Brain microvascular endothelial cell (primary cell): ENCODE measurements around the gene FYCO1.

Source experiments
- DNase-seq: peaks from one replicate; pipeline ENCODE4 v3.0.0-alpha.2; 2020
- H3K27ac ChIP-seq: fragments of 250-450 bp; sonication (Bioruptor Pico); 2 replicates; pipeline ENCODE4 v1.5.1; 2020; ENCODE audit warnings: mild to moderate bottlenecking, moderate library complexity
- H3K27me3 ChIP-seq: fragments of 250-450 bp; sonication (Bioruptor Pico); replicated peaks from 2 replicates; pipeline ENCODE4 v1.5.1; 2020; ENCODE audit warnings: mild to moderate bottlenecking
- H3K36me3 ChIP-seq: fragments of 250-450 bp; sonication (Bioruptor Pico); replicated peaks from 2 replicates; pipeline ENCODE4 v1.5.1; 2020; ENCODE audit warnings: mild to moderate bottlenecking
- H3K4me3 ChIP-seq: 2 replicates; pipeline ENCODE4 v1.5.1; 2011; ENCODE audit warnings: low read depth, mild to moderate bottlenecking, control low read depth, low read length, moderate library complexity
- in situ Hi-C: cut with HindIII; loops from 2 replicates; pipeline ENCODE4 v1.10.0; 2017; ENCODE audit warnings: low sequenced_read_pairs, low pct_ligation_motif_present
- TF ChIP-seq, protein P1 (sequence below): IDR thresholded peaks from 2 replicates; pipeline ENCODE4 v1.5.1; 2011; ENCODE audit warnings: low read depth, mild to moderate bottlenecking, moderate library complexity, low read length, control low read depth, inconsistent platforms; ENCODE audit errors: missing control alignments

The FYCO1 gene

GRCh38 chr3:45895686-45896468 is 99.7 kb downstream of the FYCO1 start:
- no peak overlapping the region for H3K4me3 ChIP-seq
- in situ Hi-C loops = no loop called here
- DNase-seq = no peak
- H3K27ac ChIP-seq = no peak overlapping the region
- no peaks in the 10 kb centered on the region for H3K27me3 ChIP-seq
- H3K36me3 ChIP-seq = no peaks in the 10 kb centered on the region
- TF ChIP-seq, protein P1, sequence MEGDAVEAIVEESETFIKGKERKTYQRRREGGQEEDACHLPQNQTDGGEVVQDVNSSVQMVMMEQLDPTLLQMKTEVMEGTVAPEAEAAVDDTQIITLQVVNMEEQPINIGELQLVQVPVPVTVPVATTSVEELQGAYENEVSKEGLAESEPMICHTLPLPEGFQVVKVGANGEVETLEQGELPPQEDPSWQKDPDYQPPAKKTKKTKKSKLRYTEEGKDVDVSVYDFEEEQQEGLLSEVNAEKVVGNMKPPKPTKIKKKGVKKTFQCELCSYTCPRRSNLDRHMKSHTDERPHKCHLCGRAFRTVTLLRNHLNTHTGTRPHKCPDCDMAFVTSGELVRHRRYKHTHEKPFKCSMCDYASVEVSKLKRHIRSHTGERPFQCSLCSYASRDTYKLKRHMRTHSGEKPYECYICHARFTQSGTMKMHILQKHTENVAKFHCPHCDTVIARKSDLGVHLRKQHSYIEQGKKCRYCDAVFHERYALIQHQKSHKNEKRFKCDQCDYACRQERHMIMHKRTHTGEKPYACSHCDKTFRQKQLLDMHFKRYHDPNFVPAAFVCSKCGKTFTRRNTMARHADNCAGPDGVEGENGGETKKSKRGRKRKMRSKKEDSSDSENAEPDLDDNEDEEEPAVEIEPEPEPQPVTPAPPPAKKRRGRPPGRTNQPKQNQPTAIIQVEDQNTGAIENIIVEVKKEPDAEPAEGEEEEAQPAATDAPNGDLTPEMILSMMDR = no peak

GRCh38 chr3:45894015-45894414 is 101.6 kb downstream of the FYCO1 start:
- Histone ChIP-seq H3K36me3 (no peaks in the 10 kb centered on the region), H3K27me3 (no peaks in the 10 kb centered on the region), H3K4me3 (no peak overlapping the region), H3K27ac (no peak overlapping the region)
- no peak for DNase-seq
- TF ChIP-seq, protein P1 = no peak
- in situ Hi-C loops = no loop called here

- DNase-seq = no peak
- no peak overlapping the region for H3K4me3 ChIP-seq
- no peaks in the 10 kb centered on the region for H3K36me3 ChIP-seq
- H3K27ac ChIP-seq = no peak overlapping the region
- in situ Hi-C loops = no loop called here
- H3K27me3 ChIP-seq = no peaks in the 10 kb centered on the region
- TF ChIP-seq, protein P1 = no peak
Measured at GRCh38 chr3:45892161-45892560, 103.5 kb downstream of the FYCO1 start.

- H3K4me3 ChIP-seq = no peak overlapping the region
- in situ Hi-C loops = no loop called here
- H3K27ac ChIP-seq = no peak overlapping the region
- TF ChIP-seq, protein P1 = no peak
- H3K27me3 ChIP-seq = no peaks in the 10 kb centered on the region
- H3K36me3 ChIP-seq = no peaks in the 10 kb centered on the region
- DNase-seq = no peak
Measured at GRCh38 chr3:45890405-45890804, 105.2 kb downstream of the FYCO1 start.

DNA sequence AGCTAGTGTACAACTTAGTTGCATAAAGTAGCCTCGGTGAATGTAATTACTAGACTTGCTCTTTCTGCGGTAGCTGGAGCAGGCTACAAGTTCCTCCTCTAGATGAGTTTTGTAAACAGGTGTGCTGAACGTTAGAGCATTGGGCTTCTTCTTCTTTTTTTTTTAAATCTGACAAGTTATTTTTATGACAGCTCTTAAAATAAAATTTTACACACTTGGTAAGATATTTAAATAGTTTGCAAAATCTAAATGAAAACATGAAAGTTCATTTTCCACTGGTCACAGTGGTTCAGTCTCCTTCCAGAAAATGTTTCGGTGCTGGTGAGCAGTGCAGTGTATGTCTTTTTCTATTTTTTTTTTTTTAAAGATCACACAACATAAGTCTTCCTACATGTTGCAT is 106.3 kb downstream of the FYCO1 start:
- in situ Hi-C loops = no loop called here
- H3K4me3 ChIP-seq = no peak overlapping the region
- no peaks in the 10 kb centered on the region for H3K27me3 ChIP-seq
- H3K36me3 ChIP-seq = no peaks in the 10 kb centered on the region
- no peak overlapping the region for H3K27ac ChIP-seq
- TF ChIP-seq, protein P1 = no peak
- DNase-seq = no peak
